PFSK-1 (cell line): ENCODE measurements around the gene PABPN1.

ENCODE experiments used
- REST ChIP-seq, 2 experiments: IDR thresholded peaks; 2 replicates each; pipeline versions ENCODE4 v1.6.1 to v1.8.0; 2011 to 2012; ENCODE audit warnings: low read depth in 2 of 2, low read length in 2 of 2, control low read depth in 1 of 2, inconsistent platforms in 1 of 2, mild to moderate bottlenecking in 1 of 2, moderate library complexity in 1 of 2; ENCODE audit not compliant: insufficient read depth in 1 of 2
- SIN3A ChIP-seq: IDR thresholded peaks from 2 replicates; pipeline ENCODE4 v1.6.1; 2012; ENCODE audit warnings: mild to moderate bottlenecking, low read length, moderate library complexity, borderline replicate concordance; ENCODE audit not compliant: insufficient read depth

GRCh38 chr14:23327947-23328744, 6.9 kb downstream of the PABPN1 start:
- TF ChIP-seq REST (IDR thresholded peaks at IDR 0.05; ENCODE audit: insufficient read depth in 1 of 2, low read depth in 2 of 2, low read length in 2 of 2) (no peak), SIN3A (no peak)
